C4-2B (cell line): Measurements from ENCODE around the gene SLC9A9.

Experiments
- H3K27ac ChIP-seq: fragments of 450-650 bp; 2 replicates; pipeline ENCODE4 v1.5.1; 2017
- ZFX ChIP-seq: fragments of 450-650 bp; IDR thresholded peaks from 2 replicates; pipeline ENCODE4 v1.6.1; 2017
- TF ChIP-seq, protein P1 (sequence below): fragments of 450-650 bp; conservative IDR thresholded peaks from 2 replicates; pipeline ENCODE4 v1.5.1; 2017; ENCODE audit warnings: mild to moderate bottlenecking

The SLC9A9 gene

GRCh38 chr3:143586576-143586975, 261.7 kb downstream of the SLC9A9 start:
- H3K27ac ChIP-seq = no peak overlapping the region; the same call in 1 of the 2 replicates
- no peak for TF ChIP-seq ZFX
- TF ChIP-seq, protein P1, sequence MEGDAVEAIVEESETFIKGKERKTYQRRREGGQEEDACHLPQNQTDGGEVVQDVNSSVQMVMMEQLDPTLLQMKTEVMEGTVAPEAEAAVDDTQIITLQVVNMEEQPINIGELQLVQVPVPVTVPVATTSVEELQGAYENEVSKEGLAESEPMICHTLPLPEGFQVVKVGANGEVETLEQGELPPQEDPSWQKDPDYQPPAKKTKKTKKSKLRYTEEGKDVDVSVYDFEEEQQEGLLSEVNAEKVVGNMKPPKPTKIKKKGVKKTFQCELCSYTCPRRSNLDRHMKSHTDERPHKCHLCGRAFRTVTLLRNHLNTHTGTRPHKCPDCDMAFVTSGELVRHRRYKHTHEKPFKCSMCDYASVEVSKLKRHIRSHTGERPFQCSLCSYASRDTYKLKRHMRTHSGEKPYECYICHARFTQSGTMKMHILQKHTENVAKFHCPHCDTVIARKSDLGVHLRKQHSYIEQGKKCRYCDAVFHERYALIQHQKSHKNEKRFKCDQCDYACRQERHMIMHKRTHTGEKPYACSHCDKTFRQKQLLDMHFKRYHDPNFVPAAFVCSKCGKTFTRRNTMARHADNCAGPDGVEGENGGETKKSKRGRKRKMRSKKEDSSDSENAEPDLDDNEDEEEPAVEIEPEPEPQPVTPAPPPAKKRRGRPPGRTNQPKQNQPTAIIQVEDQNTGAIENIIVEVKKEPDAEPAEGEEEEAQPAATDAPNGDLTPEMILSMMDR = no peak

DNA sequence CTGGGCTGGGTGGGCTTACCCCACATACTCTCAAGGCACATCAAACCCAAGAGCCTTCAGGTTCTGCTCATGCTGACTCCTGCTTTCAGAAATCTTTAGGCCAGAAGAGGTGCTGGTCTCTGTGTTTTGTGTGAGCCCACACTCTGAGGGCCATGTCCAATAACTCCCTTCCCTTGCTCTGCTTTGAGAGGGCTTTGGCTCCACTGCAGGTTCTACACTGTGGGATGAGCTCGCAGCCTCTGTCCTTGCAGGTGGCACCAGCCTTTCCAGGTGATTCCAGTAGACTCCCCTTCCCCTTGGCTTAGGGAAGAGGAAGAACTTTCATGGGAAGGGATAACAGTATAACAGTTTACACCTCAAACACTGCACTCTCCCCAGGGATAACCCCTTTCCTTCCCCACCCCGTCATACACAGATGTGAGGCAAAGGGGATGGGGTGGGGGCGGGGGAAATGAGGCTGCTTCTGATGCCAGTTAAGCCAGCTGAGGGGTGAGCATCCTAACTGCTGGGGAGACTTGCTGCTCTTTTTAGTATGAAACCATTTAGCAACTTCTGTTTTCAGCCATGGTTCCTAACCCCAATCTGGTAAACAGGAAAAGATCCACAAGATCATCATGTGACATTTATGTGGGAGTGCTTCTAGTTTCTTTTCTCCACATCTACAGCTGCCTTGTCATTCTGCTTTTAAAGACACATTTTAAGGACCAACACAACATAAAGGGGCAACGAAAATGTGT, 262.4 kb downstream of the SLC9A9 start:
- TF ChIP-seq, protein P1 = no peak
- TF ChIP-seq ZFX = no peak
- H3K27ac ChIP-seq = peak overlapping the region; percentile 75

DNA sequence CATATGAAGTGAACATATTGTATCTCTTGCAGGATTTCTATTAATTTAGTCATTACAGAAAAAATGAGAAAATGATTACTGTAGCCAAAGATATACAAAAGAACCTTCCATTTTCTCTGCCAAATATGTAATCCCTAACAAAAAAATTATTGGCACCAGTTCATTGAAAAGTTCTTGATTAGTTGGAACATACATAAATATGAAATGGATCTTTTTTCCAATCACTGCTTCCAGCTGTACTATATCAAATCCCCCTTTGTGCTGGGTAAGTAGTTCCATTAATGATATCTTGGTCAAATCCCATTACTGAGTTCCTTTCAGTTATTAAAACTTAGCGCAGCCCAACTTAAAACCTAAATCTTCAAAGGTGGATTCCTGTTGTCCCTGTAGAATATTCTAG, 263.8 kb downstream of the SLC9A9 start:
- no peak for TF ChIP-seq ZFX
- TF ChIP-seq, protein P1 = no peak
- H3K27ac ChIP-seq = peak overlapping the region; percentile 75

DNA sequence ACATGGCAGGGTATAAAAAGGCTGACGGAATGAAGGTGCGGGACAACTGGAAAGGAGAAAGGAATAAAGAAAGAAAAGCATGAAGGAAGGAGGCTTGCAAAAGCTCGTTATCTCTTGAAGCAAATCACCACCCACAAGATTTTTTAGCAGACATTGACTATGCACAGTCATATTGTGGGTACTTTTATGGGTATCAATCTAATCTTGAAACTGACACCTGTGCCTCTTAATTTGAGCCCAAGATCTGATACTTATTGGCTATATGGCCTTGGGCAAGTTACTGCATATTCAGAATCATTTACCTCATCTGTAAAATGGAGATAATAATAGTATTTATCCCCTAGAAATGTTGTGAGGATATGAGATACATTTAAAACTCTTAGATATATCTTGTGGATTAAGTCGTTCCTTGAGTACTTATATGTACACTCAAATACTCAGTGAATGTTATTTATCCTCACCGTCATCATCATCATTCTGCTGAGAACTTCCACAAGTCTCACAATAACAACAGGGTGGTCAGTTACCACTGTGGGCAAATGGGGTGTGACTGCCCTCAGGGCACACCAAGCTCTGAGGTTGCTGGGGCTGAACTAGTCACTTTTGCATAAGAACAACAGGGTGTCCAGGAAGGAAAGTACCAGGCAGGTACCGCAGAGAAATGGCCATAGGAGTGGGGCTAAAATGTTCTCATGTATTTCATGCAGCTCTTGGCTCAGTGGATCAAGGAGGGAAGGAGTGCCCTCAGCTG, 266.1 kb downstream of the SLC9A9 start:
- no peak overlapping the region for H3K27ac ChIP-seq
- TF ChIP-seq ZFX = no peak
- TF ChIP-seq, protein P1 = no peak

DNA sequence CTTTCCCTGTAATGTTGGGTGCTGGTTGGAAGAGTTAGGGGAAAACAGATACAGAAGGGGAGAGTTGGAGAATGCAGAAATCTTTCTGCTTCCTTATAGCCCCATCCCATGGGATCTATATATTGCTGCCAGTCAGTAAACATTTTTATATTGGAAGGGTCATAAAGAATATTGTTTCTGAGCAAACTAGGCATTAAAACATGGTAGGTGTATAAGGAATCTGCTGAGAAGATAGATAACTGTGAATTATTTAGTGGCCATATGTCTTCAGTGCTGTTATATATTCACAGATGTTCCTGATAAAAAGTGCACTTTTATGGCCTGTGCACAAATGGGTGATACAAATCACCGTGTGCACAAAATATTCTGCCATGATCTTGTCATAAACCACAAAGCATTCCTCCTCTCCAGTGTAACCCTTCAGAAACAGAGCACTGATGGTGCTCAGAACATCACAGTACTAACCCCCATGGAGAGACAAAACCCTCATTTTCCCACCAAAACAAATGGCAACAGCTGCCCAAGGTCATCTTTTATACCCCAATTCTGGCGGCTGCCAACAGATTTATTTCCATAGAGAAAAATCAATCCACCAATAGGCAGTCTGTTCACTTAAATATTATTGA, 269.3 kb downstream of the SLC9A9 start:
- no peak overlapping the region for H3K27ac ChIP-seq
- no peak for TF ChIP-seq ZFX
- TF ChIP-seq, protein P1 = no peak

GRCh38 chr3:143576568-143577270, 271.5 kb downstream of the SLC9A9 start:
- H3K27ac ChIP-seq = peak overlapping the region; percentile 43; the same call in 1 of the 2 replicates
- TF ChIP-seq ZFX = no peak

DNA sequence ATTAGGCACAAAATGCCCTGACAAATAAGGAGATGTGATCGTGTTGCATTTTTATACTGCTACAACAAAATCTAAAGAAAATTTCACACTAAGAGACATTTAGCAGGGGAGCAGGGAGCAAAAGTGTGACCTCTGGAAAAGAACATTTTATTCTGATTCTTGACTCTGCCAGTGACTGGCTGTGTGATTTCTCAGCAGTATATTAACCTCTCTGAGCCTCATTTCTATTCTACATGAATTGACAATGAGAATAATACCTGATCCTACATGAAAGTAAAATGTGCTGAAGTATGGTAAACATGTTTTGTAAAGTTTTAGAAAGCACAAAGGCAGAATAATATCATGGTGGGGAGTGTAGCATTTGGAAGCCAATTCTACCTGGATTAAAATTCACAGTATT, 273.3 kb downstream of the SLC9A9 start:
- TF ChIP-seq ZFX = no peak
- no peak overlapping the region for H3K27ac ChIP-seq
